OCI-LY3 (cell line): ENCODE results near the gene PLA2G2D.
A peak's percentile ranks its signal among the peaks of the same experiment; 100 is the strongest.

Experiments
- H2AFZ ChIP-seq: fragments of 200-600, 300-600 bp; shearing (Covaris generic); 2 replicates; pipeline ENCODE4 v1.6.0; 2014; ENCODE audit warnings: antibody characterized with exemption, low read depth, low read length
- H3K27ac ChIP-seq: fragments of 200-600, 300-600 bp; sonication (generic); 2 replicates; pipeline ENCODE4 v1.5.1; 2014; ENCODE audit warnings: mild to moderate bottlenecking, low read length, moderate library complexity, mixed read lengths
- H3K27me3 ChIP-seq: fragments of 200-600, 300-600 bp; sonication (generic); 2 replicates; pipeline ENCODE4 v1.6.1; 2014; ENCODE audit warnings: low read depth, low read length, mixed read lengths
- H3K36me3 ChIP-seq: fragments of 200-600, 300-600 bp; sonication (generic); replicated peaks from 2 replicates; pipeline ENCODE3; 2014; ENCODE audit warnings: low read depth, low read length, mixed read lengths
- H3K4me1 ChIP-seq: fragments of 300-600, 200-600 bp; sonication (generic); 2 replicates; pipeline ENCODE4 v1.6.1; 2014; ENCODE audit warnings: low read length, mixed read lengths
- H3K4me2 ChIP-seq: fragments of 200-600, 300-600 bp; sonication (generic); 2 replicates; pipeline ENCODE4 v1.6.1; 2014; ENCODE audit warnings: low read length, mixed read lengths
- H3K4me3 ChIP-seq: fragments of 300-600, 200-600 bp; sonication (generic); 2 replicates; pipeline ENCODE4 v1.5.1; 2014; ENCODE audit warnings: antibody characterized with exemption, mild to moderate bottlenecking, low read length, moderate library complexity
- H3K79me2 ChIP-seq: fragments of 300-600, 200-600 bp; shearing (Covaris generic); 2 replicates; pipeline ENCODE4 v1.6.1; 2014; ENCODE audit warnings: mild to moderate bottlenecking, low read length, mixed read lengths
- H3K9ac ChIP-seq: fragments of 300-600, 200-600 bp; shearing (Covaris generic); 2 replicates; pipeline ENCODE4 v1.6.0; 2014; ENCODE audit warnings: mild to moderate bottlenecking, low read length, moderate library complexity
- H3K9me3 ChIP-seq: fragments of 200-600, 300-600 bp; shearing (Covaris generic); 2 replicates; pipeline ENCODE4 v1.6.1; 2014; ENCODE audit warnings: low read length, mixed read lengths; ENCODE audit not compliant: insufficient read depth
- H4K20me1 ChIP-seq: fragments of 200-600, 300-600 bp; sonication (generic); 2 replicates; pipeline ENCODE4 v1.6.1; 2016; ENCODE audit warnings: low read length, mixed read lengths; ENCODE audit not compliant: insufficient read depth
- CTCF ChIP-seq: fragments of 200-600, 300-600 bp; sonication (generic); IDR thresholded peaks from 2 replicates; pipeline ENCODE4 v1.5.1; 2014; ENCODE audit warnings: antibody characterized with exemption, low read length, low read depth
- EZH2phosphoT487 ChIP-seq: fragments of 200-600 bp; shearing (Covaris generic); IDR thresholded peaks from 2 replicates; pipeline ENCODE4 v1.6.1; 2018; ENCODE audit warnings: antibody characterized with exemption, mixed run types, low read depth

The PLA2G2D gene

GRCh38 chr1:20079661-20080305 is 39.6 kb downstream of the PLA2G2D start:
- no peaks in the 10 kb centered on the region for H3K27me3 ChIP-seq
- TF ChIP-seq EZH2phosphoT487 (no peak), CTCF (no peak)
- H3K9me3 ChIP-seq = no peaks in the 10 kb centered on the region
- no peaks in the 10 kb centered on the region for H3K36me3 ChIP-seq
- H3K79me2 ChIP-seq = no peaks in the 10 kb centered on the region
- no peak overlapping the region for H3K4me3 ChIP-seq
- H3K9ac ChIP-seq = no peak overlapping the region; the same call in 1 of the 2 replicates
- no peak overlapping the region for H2AFZ ChIP-seq
- peak overlapping the region; percentile 85 for H3K4me2 ChIP-seq
- peaks cover 51% of the 10 kb centered on the region for H3K4me1 ChIP-seq
- no peak overlapping the region for H3K27ac ChIP-seq
- H4K20me1 ChIP-seq = no peaks in the 10 kb centered on the region

GRCh38 chr1:20078711-20079110 is 40.6 kb downstream of the PLA2G2D start:
- Histone ChIP-seq H3K4me1 (peaks cover 51% of the 10 kb centered on the region), H2AFZ (no peak overlapping the region), H3K9me3 (no peaks in the 10 kb centered on the region)

GRCh38 chr1:20078171-20078651 is 41.1 kb downstream of the PLA2G2D start:
- TF ChIP-seq CTCF = no peak
- no peak for TF ChIP-seq EZH2phosphoT487
- Histone ChIP-seq H3K4me2 (peak overlapping the region; percentile 86), H4K20me1 (no peaks in the 10 kb centered on the region), H3K4me3 (peak overlapping the region; percentile 62), H3K4me1 (peaks cover 53% of the 10 kb centered on the region), H3K9me3 (no peaks in the 10 kb centered on the region), H3K36me3 (no peaks in the 10 kb centered on the region), H2AFZ (no peak overlapping the region), H3K27me3 (no peaks in the 10 kb centered on the region), H3K9ac (peak overlapping the region; percentile 53; the same call in 1 of the 2 replicates), H3K79me2 (no peaks in the 10 kb centered on the region), H3K27ac (peak overlapping the region; percentile 90)

More at GRCh38 chr1:20078711-20079110, 40.6 kb downstream of the PLA2G2D start:
- peak overlapping the region; percentile 62 for H3K4me3 ChIP-seq
- peak overlapping the region; percentile 86 for H3K4me2 ChIP-seq
- H3K36me3 ChIP-seq = no peaks in the 10 kb centered on the region
- H4K20me1 ChIP-seq = no peaks in the 10 kb centered on the region
- no peaks in the 10 kb centered on the region for H3K27me3 ChIP-seq
- H3K27ac ChIP-seq = peak overlapping the region; percentile 90
- TF ChIP-seq EZH2phosphoT487 = no peak
- TF ChIP-seq CTCF = no peak
- no peaks in the 10 kb centered on the region for H3K79me2 ChIP-seq
- peak overlapping the region; percentile 47; the same call in 1 of the 2 replicates for H3K9ac ChIP-seq

- Histone ChIP-seq H3K4me3 (no peak overlapping the region; the same call in 1 of the 2 replicates), H3K36me3 (no peaks in the 10 kb centered on the region), H4K20me1 (no peaks in the 10 kb centered on the region), H3K9me3 (no peaks in the 10 kb centered on the region), H3K27ac (peak overlapping the region; percentile 90; the same call in 1 of the 2 replicates), H2AFZ (no peak overlapping the region), H3K4me2 (peak overlapping the region; percentile 86), H3K27me3 (no peaks in the 10 kb centered on the region), H3K4me1 (peaks cover 56% of the 10 kb centered on the region), H3K9ac (peak overlapping the region; percentile 53; the same call in 1 of the 2 replicates), H3K79me2 (no peaks in the 10 kb centered on the region)
- TF ChIP-seq EZH2phosphoT487 (no peak), CTCF (no peak)
Observed at GRCh38 chr1:20076710-20077461, 42.5 kb downstream of the PLA2G2D start.
